B cell (primary cell): ENCODE data around the gene SERPINA4.

Experiments used
- EZH2 ChIP-seq: IDR thresholded peaks from 2 replicates; pipeline ENCODE4 v1.6.1; 2012; ENCODE audit warnings: borderline replicate concordance, low read depth, mild to moderate bottlenecking, moderate library complexity, low read length; ENCODE audit not compliant: insufficient read depth, poor library complexity, severe bottlenecking
- TF ChIP-seq, protein P1 (sequence below): fragments of 200-600 bp; IDR thresholded peaks from one replicate; pipeline ENCODE4 v1.8.0; 2022; ENCODE audit warnings: antibody characterized with exemption, mild to moderate bottlenecking

DNA sequence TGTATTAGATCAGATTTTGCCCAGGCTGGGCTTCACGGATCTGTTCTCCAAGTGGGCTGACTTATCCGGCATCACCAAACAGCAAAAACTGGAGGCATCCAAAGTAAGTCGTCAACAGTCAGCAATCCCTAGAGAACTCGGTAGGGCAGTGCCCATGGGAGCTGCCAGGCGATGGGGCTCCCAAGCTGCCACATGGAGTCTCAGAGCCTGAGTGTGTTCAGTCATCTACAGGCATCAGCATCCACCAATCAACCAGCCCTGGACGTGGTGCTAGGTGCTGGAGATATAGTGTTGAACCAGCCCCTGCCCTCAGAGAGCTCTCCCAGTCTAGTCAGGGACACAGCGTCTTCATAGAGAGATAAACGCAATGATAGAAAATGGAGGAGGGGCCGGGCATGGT, 6.9 kb downstream of the SERPINA4 start:
- TF ChIP-seq EZH2 = no peak
- TF ChIP-seq, protein P1, sequence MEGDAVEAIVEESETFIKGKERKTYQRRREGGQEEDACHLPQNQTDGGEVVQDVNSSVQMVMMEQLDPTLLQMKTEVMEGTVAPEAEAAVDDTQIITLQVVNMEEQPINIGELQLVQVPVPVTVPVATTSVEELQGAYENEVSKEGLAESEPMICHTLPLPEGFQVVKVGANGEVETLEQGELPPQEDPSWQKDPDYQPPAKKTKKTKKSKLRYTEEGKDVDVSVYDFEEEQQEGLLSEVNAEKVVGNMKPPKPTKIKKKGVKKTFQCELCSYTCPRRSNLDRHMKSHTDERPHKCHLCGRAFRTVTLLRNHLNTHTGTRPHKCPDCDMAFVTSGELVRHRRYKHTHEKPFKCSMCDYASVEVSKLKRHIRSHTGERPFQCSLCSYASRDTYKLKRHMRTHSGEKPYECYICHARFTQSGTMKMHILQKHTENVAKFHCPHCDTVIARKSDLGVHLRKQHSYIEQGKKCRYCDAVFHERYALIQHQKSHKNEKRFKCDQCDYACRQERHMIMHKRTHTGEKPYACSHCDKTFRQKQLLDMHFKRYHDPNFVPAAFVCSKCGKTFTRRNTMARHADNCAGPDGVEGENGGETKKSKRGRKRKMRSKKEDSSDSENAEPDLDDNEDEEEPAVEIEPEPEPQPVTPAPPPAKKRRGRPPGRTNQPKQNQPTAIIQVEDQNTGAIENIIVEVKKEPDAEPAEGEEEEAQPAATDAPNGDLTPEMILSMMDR = no peak
